ENCODE data around the gene MED27. TPM values are rescaled to one million over a fixed set of nuclear protein-coding genes. Genes with fewer than 3 reads are reported as not detected.

MED27 gene
- total and polyA plus RNA-seq, 9 of the 15 experiments (the other 6 are each of a cell fraction or from before 2014, with no cell fraction given), result 24.4 to 91.0 (median 36.1) TPM

GRCh38 chr9:132079391-132080091, at the start of gene MED27 (continued):
- TF ChIP-seq NCOA2 (IDR thresholded peaks at IDR 0.05; ENCODE audit: partially characterized antibody in 2 of 2) (no peak), ZC3H8 (IDR thresholded peaks at IDR 0.05) (no peak), NCOR1 (IDR thresholded peaks at IDR 0.05) (no peak), ERF (CRISPR knock-in tag; IDR thresholded peaks at IDR 0.05) (no peak), ZNF224 (CRISPR knock-in tag; IDR thresholded peaks at IDR 0.05) (no peak), USF2 (CRISPR knock-in tag; IDR thresholded peaks at IDR 0.05) (no peak), MCM7 (IDR thresholded peaks at IDR 0.05) (no peak), HDAC2 (IDR thresholded peaks at IDR 0.05) (peak; percentile 26; the same call in 1 of the 2 replicates), STAG1 (CRISPR knock-in tag; IDR thresholded peaks at IDR 0.05; ENCODE audit: borderline replicate concordance) (no peak), CBX3 (IDR thresholded peaks at IDR 0.05; ENCODE audit: borderline replicate concordance in 1 of 2, low read length in 2 of 2) (0 out of 3 replicates have a peak, but pooled peaks of 1 of the 2 experiments have one; percentile 44), KAT2B (IDR thresholded peaks at IDR 0.05; ENCODE audit: low read depth, low read length) (no peak), SAP30 (IDR thresholded peaks at IDR 0.05; ENCODE audit: borderline replicate concordance, insufficient read depth, low read depth, low read length, poor library complexity, severe bottlenecking) (peak; percentile 82), LARP7 (IDR thresholded peaks at IDR 0.05) (no peak), KDM5B (IDR thresholded peaks at IDR 0.05; ENCODE audit: insufficient replicate concordance, low read depth, low read length) (peak; percentile 30), ADNP (tag; IDR thresholded peaks at IDR 0.05) (no peak), ESRRA (IDR thresholded peaks at IDR 0.05; ENCODE audit: borderline replicate concordance, low read depth) (peak; percentile 21; the same call in 1 of the 2 replicates), ZZZ3 (IDR thresholded peaks at IDR 0.05) (no peak), PKNOX1 (IDR thresholded peaks at IDR 0.05) (peak; percentile 54; the same call in 1 of the 2 replicates), MEIS2 (IDR thresholded peaks at IDR 0.05; ENCODE audit: partially characterized antibody) (peak; percentile 66), NFRKB (IDR thresholded peaks at IDR 0.05; ENCODE audit: low read depth) (peak; percentile 74; the same call in 1 of the 2 replicates), E2F5 (CRISPR knock-in tag; IDR thresholded peaks at IDR 0.05) (no peak), RBFOX2 (IDR thresholded peaks at IDR 0.05; ENCODE audit: low read depth, low read length) (peak; percentile 79), HDAC8 (tag; IDR thresholded peaks at IDR 0.05) (no peak), RBBP5 (IDR thresholded peaks at IDR 0.05; ENCODE audit: borderline replicate concordance, insufficient read depth, low read length, poor library complexity, severe bottlenecking) (peak; percentile 26), HCFC1 (IDR thresholded peaks at IDR 0.05; ENCODE audit: low read depth, low read length) (peak; percentile 95), SIRT6 (IDR thresholded peaks at IDR 0.05; ENCODE audit: low read depth, low read length) (no peak), ZNF717 (CRISPR knock-in tag; IDR thresholded peaks at IDR 0.05) (no peak), PTBP1 (IDR thresholded peaks at IDR 0.05; ENCODE audit: low read depth, low read length) (no peak)

All from K562 (cell line).